ENCODE data around the gene TAPT1. TPM values are rescaled to one million over a fixed set of nuclear protein-coding genes. Genes with fewer than 3 reads are reported as not detected.

Gene TAPT1
- 11.5 and 11.8 TPM in 2 replicates for total RNA-seq

GRCh38 chr4:16225863-16226815, at the start of gene TAPT1:
TAPT1 (minus strand) TSS chr4:16226471; CDS start chr4:16226457, 14 bp downstream.

Other genes starting within 250 kb of the TAPT1 start
- gene PROM1, start 142.4 kb downstream of the TAPT1 start, total RNA-seq: 0.21 and 12.3 TPM in 2 replicates

All from tracheal epithelial cell (primary cell).